Measurements from ENCODE around the gene FJX1.
A peak's percentile ranks its signal among the peaks of the same experiment; 100 is the strongest.
"Not testable (repeated sequence)": the region's sequence is repeated elsewhere in the genome, so short reads cannot be mapped to it uniquely, and the experiment has no call there.

The FJX1 gene

DNA sequence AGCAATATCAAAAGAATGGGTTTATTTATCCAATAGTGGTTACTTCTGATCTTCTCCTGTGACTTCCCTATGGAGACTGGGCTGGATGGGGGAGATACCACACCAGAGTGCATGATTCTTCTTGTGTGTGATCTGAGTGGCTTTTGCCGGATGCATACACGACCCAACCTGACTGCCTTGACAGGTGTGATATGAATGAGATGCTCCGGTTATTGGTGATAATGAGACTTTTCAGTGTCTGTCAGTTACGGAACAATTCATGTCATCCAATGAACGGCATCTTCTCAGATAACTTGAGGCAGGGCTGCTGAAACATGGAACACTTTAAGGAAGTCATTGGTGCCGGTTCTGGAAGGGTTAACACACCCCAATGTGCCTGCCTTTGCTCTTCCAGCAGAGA lies 17.7 kb downstream of the FJX1 start:
- no peak for DNase-seq

DNA sequence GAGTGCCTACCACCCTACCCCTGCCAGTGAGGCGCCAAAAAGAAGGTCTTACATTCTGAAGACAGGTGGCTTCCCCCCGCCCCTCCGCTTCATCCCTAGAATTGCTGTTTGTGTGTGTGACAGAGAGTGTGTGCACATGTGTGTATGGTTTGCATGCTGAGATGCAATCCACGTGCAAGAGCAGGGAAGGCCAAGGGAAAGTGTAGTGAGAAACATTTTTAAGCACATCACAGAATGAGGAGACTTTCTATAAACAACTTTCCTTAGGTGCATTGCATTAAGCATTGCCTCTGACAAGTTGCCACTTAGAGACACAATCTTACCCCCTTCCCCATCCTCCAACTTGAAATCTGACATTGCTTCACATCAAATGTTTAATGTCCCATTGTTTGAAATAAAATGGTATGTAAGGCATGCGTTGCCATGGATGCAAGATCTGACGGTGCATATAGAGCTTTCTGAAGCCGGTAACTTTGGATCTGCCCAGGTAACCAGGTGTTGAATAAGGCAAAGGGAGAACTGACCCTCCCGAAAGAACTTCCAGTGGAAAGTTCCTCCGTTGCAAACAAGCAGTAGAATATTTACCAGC lies 21.4 kb downstream of the FJX1 start:
- DNase-seq, result no peak

DNA sequence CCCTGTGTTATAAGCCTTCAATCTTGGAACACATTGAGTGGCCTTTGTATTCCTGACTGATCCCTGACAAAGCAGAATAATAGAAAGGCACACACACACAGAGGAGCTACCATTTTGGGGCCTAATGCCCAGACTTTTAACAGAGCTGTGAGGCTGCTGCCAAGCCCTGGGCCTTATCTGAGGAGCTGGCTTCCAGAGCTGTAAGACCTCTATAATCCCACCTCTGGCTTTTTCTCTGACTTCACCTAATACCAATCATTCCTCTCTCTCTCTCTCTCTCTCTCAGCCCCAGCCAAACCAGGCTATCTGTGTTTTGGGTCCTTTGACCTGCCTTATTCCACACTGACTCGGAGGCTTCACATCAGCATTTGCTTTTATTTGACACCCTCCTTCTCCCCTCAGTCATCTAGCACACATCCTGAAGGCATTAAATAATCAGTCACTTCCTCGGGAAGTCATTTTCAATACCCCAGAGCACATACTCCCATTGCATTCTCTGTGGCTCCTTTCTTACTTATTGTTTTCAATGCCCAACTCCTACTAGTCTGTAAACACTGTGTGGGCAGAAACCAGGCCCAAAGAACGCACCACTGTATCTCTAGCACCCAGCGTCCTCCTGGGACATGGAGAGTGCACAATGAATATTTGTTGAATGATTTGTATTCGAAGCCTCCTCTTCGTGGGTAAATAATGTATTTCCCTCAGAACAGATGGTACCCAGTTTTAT lies 23.1 kb downstream of the FJX1 start:
- no peak for DNase-seq

DNA sequence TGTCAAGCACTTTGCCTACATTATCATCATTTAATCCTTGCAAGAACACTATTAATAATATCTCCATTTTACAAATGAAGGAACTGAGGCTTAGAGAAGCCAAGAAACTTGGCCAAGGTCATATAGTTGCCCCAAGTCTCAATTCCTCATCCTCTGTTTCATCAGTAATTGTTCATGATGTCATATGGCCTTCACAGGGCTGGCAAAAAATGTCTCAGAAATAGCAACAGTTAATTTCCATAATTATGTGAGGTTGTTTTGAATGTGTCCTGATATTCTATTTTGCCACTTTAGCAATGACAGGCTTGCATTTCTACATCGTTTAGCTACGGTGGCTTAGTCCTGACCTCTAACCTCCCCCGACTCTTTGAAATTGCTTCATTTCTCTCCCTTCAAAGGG lies 23.7 kb downstream of the FJX1 start:
- no peak for DNase-seq

DNA sequence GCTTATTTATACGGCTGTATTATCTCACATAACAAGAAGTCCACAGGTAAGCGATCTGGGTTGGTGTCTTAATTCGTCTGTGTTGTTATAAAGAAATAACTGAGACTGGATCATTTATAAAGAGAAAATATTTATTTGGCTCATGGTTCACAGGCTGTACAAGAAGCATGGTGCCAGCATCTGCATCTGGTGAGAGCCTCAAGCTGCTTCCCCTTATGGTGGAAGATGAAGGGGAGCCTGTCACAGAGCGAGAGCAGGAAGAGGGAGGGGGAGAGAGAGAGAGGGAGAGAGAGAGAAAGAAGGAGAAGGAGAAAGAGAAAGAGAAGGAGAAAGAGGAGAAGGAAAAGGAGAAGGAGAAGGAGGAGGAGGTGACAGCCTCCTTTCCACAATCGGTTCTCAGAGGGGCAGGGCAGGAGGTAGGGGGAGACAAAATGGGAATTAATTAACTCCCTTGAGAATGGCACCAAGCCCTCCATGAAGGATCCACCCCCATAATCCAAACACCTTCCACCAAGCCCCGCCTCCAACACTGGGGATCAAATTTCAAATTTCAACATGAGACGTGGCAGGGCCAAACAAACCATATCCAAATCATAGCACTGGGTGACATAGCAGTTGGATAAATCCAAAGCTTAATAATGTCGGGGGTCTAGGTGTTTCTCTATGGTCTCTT lies 29.3 kb downstream of the FJX1 start:
- no peak for DNase-seq

DNA sequence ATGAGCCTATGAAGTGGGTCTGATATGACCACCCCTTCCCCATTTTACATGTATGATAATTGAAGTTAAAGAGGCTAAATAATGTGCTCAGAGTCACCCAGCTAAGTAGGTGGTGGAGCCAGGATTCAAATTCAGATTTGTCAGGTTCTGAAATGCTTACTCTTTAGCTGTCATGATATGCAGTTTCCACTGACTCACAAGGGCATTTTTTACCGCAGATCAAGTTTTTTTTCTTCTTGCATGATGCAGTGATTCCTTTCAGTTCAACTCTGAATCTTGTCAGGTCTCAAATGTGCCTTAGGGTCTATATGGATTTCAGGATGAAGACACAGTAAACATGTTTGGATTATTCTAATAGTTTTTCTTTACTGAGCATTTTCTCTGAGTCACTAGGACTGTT lies 31.7 kb downstream of the FJX1 start:
- no peak for DNase-seq

DNA sequence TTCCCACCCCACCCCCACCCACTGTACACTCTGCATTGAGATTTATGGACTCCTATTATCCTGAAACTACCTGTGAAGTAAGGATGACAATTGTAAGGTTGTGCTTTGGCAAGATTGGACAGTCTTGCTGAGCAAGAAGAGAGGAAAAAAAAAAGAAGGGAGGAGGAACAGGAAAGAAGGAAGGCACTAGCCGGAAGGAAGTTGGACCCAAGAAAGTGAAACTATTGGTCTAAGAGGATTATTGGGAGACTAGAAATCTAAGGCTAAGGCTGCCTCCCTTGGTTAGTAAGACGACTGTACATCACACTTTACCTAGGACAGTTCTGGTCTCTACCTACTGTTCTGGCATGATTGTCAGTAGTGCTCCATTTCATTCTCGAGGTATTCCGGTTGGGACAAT lies 32.2 kb downstream of the FJX1 start:
- no peak for DNase-seq

DNA sequence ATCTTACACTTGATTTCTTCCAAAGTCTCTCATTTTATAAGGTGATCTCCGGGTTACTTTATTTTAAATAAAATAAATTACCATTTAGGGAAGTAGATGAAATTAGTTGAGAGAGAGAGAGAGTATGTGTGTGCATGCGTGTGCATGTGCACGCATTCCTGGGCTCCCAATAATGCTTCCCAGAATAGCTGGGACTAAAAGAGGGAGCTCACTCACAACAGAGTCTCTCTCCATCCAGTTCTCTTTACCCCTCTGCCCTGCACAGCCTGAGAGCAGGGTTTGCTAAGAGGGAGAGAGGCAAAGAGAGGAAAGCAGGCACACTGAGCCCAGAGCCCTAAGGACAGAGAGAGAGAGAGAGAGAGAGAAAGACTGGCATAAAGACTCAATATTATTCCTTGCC lies 33.0 kb downstream of the FJX1 start:
- no peak for DNase-seq

DNA sequence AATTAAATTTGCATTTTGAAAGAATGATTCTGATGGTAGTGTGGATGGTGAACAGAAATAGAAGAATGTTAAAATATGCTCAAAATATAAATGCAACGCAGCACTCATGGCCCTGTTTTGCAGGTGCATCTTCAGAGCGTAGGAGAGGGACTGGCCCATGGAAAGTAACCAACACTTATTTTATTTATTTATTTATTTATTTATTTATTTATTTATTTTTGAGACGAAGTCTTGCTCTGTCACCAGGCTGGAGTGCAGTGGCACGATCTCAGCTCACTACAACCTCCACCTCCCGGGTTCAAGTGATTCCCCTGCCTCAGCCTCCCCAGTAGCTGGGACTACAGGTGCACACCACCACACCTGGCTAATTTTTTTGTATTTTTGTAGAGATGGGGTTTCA lies 34.5 kb downstream of the FJX1 start:
- not testable (repeated sequence) for DNase-seq

DNA sequence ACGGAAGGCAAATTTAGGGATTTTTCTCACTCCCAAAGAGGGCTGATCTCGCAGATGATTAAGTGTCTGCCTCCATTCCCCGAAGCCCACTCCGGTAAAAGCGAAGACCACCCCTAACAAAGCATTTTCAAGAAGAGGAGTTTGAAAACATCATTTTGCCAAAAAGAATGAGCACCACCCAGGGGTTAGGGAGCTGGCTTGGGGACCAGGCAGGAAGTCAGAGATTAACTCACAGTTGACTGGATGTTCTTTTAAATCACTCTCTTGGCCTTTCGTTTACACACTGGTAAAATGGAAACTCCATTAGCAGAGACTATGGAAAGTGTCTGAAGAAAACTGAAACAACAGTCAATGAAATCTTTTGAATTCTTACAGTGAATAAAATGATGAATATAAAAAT lies 36.5 kb downstream of the FJX1 start:
- no peak for DNase-seq

DNA sequence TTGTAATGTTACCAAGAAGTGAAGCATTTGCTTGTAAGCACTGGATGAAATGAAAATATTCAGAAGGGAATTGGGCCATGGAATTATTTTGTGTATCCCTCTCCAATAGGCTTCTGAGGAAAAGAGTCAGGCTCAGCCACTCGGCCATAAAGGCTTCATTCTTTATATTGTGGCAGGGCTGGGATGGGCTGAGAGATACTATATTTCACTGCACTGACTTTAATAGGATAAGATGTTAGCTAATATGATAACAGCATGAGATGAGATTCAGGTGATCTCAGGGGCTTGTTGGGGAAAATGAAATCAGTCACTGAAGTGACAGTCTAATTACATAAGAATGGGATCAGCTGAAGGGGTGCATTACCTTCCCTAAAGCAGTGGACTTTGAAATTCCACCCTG lies 37.0 kb downstream of the FJX1 start:
- no peak for DNase-seq

DNA sequence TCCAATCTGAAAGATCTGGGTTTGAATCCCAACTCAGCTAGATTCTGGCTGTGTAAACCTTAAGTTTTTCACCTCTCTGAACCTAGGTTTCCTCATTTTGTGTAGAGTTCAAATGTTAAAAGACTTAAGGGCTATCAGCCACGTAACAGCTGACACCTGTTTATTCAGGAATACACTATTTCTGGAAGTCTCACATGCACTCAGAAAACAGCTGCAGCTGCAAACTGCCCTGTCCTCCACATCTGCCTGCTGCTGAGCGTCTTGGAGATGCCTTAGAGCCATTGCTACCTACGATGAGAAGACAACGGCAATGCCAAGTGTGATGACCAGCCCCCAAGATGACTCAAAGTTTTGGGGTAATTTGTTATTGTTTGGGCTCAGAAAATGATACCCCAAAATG lies 37.6 kb downstream of the FJX1 start:
- no peak for DNase-seq

DNA sequence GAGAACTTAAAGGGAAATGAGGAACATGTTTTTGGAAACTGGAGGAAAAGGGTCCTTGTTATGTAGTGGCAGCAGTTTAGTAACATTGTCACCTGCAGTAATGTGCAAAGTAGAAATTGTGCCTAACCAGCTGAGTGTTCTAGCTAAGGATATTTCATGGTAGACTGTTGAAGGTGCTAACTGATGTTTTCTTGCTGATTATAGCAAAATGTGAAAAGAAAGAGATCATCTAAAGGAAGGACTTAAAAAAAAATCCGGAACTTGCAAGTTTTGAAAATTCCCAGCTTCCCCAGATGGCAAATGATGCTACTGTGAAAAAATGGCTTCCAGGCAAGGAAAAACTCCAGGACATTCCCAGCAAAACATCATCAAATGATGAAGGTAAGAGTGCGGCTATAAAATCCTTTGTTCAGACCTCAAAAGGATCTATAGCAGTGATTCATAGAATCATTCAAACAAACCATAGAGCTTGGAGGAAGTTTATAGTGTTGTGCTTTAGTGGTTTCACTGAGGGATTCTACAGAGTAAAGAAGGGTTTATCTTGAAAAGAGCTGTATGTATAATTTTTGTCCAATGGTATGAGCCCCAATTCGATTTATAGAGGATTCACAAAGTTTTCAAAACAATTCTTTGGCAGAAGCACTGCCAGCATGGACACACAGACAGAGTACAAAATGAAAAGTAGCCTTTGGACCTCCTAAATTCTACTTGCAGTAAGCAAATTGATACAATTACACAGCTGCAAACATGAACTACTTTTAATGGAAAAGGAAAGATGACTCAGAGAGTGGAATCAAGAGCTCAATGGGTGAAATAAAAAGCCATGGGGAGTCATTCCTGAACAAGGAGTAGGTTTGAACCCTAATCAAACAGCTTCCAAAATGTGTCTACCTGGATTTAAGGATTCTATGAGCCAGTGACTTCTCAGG lies 40.0 kb downstream of the FJX1 start:
- no peak for DNase-seq

DNA sequence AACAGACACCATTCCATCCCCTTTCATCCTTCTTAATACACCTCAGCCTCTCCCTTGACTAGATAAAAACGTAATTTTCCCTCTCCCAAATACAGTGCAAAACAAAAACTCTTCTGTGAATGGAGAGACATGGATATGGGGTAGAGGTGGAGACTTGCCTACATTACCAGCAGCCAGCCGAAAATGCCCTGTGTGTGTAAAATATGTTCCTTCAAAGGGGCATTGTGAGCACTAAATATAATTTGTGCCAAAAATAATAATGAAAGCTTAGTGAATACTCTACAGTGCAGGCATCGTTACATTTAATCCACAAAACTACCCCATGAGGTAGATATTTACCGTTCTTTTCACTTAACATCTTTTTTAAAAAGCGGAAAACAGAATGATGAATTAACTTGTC lies 43.3 kb downstream of the FJX1 start:
- DNase-seq, result no peak

DNA sequence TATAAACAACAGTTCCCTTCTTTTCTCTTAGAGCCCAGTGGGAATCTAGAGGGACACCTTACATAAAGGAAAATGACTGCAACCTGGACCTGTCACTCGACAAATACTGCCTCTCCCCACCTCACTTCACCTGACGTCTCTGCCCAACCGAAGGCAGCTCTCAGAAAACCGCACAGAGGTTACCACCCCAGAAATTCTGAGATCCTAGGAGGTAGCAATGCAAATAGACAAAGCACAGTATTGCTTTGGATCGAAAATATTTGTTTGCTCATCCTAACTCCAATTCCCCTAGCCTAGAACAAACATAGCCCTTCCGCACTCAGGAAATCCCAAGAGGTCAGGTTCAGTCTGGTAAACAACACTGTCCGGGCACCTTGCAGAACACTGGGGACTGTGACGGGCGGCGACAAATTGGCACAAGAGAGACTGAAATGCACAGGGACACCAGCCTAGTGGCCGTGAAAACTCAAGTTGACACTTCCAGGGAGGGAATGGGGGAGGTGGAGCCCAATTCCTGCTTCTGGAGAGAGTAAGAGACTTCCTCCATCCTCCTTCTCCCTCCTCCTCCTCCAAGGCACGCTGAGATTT lies 43.9 kb downstream of the FJX1 start:
- peak; percentile 44 for DNase-seq

DNA sequence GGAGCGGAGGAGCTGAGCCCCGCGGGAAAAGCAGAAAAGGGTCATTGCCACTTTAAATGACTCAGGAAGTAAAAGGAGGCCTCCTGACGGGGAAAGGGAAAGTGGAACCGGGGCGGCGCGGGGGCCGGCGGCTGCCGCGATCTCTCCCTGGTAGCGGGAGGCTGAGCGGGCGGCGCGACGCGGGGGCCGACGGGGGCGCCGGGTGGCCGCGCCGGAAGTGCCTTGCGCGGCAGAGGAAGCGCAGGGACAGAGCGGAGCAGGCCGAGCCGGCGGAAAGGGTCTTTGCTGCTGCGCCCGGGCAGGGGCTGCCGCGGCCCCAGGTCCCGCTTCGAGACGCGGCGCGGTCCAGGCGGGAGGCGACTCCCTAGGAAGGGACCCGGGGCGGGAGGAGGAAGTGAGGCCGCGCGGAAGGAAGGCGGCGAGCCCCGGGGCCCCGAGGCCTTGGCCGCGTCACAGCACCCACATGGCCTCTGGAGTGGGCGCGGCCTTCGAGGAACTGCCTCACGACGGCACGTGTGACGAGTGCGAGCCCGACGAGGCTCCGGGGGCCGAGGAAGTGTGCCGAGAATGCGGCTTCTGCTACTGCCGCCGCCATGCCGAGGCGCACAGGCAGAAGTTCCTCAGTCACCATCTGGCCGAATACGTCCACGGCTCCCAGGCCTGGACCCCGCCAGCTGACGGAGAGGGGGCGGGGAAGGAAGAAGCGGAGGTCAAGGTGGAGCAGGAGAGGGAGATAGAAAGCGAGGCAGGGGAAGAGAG lies 44.6 kb downstream of the FJX1 start, which contains the start of gene TRIM44:
TSS of gene TRIM44 (plus strand) at position 127 of the 759 bp plus-strand sequence. CDS start at position 464, 337 bp downstream.
- DNase-seq, result peak; percentile 56

DNA sequence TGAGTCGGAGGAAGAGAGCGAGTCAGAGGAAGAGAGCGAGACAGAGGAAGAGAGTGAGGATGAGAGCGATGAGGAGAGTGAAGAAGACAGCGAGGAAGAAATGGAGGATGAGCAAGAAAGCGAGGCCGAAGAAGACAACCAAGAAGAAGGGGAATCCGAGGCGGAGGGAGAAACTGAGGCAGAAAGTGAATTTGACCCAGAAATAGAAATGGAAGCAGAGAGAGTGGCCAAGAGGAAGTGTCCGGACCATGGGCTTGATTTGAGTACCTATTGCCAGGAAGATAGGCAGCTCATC lies 45.1 kb downstream of the FJX1 start:
- DNase-seq, result no peak

DNA sequence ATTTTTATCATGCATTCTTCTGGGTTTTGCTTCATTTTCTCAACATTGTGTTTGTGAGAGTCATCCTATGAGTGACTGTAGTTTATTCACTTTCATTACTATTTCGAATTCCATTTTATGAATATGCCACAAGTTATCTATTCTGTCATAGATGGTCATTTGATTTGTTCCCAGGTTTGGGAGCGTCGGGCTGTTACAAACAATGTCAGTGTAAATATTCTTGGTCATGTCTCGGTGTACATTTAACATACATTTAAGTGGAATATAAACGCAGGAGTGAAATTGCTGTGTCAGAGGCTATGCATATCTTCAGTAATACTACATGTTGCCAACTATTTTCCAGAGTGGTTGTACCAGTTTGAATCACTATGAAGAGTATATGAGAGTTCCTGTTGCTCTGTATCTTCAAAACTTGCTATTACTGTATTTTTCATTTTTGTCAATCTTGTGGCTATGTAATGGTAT lies 46.7 kb downstream of the FJX1 start:
- no peak for DNase-seq

DNA sequence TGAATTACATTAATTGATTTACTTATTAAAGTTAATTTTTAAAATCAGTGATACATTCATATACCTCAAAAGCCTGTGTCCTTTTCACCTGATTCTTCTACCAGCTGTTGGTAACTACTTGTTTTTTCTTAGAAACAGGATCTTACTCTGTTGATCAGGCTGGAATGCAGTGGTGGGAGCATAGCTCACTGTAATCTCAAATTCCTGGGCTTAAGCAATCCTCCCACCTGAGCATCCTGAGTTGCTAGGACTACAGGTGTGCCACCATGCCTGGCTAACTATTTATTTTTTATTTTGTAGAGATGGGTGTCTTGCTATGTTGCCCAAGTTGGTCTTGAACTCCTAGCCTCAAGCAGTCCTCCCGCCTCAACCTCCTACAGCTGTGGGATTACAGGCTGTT lies 49.0 kb downstream of the FJX1 start:
- no peak for DNase-seq

DNA sequence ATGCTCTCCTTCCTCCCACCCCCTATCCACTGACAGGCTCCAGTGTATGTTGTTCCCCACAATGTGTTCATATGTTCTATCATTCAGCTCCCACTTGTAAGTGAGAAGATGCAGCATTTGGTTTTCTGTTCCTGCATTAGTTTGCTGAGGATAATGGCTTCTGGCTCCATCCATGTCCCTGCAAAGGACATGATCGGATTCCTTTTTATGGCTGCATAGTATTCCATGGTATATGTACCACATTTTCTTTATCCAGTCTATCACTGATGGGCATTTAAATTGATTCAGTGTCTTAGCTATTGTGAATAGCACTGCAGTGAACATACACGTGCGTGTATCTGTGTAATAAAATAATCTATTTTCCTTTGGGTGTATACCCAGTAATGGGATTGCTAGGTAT lies 50.1 kb downstream of the FJX1 start:
- not testable (repeated sequence) for DNase-seq

Data from DMS79 (cell line).